Ecto neural progenitor cell (in vitro differentiated cells): Measurements from ENCODE around the gene SRSF11.
A peak's percentile ranks its signal among the peaks of the same experiment; 100 is the strongest.
"Not testable (repeated sequence)": the region's sequence is repeated elsewhere in the genome, so short reads cannot be mapped to it uniquely, and the experiment has no call there.

Experiments used
- DNase-seq: peaks from one replicate; pipeline ENCODE4 v3.0.0-alpha.2; 2018; ENCODE audit warnings: low spot score

Gene SRSF11

GRCh38 chr1:70221238-70222121 lies at the start of gene SRSF11:
SRSF11 (plus strand) TSS chr1:70221380; CDS start chr1:70221637, 257 bp downstream.
- peak; percentile 97 for DNase-seq

- DNase-seq: no peak
These were observed 49.7 kb upstream of the SRSF11 start for GRCh38 chr1:70171512-70171911.

- DNase-seq: not testable (repeated sequence)
These were observed 36.0 kb upstream of the SRSF11 start for GRCh38 chr1:70185181-70185580.

GRCh38 chr1:70188522-70188921 lies 32.7 kb upstream of the SRSF11 start:
- no peak for DNase-seq

GRCh38 chr1:70190180-70190579 lies 31.0 kb upstream of the SRSF11 start:
- DNase-seq: no peak

GRCh38 chr1:70192446-70192845 lies 28.7 kb upstream of the SRSF11 start:
- not testable (repeated sequence) for DNase-seq

GRCh38 chr1:70194601-70195000 lies 26.6 kb upstream of the SRSF11 start:
- DNase-seq: no peak

- no peak for DNase-seq
These were observed 25.8 kb upstream of the SRSF11 start for GRCh38 chr1:70195342-70195741.

GRCh38 chr1:70196333-70196732 lies 24.8 kb upstream of the SRSF11 start:
- DNase-seq: no peak

GRCh38 chr1:70200065-70200464 lies 21.1 kb upstream of the SRSF11 start:
- DNase-seq: no peak

- no peak for DNase-seq
These were observed 18.9 kb upstream of the SRSF11 start for GRCh38 chr1:70202173-70202758.

- no peak for DNase-seq
These were observed 17.0 kb upstream of the SRSF11 start for GRCh38 chr1:70204139-70204538.

- DNase-seq: no peak
These were observed 16.6 kb upstream of the SRSF11 start for GRCh38 chr1:70204600-70204999.

GRCh38 chr1:70205071-70205433 lies 16.1 kb upstream of the SRSF11 start:
- no peak for DNase-seq

GRCh38 chr1:70205434-70206118 lies 15.6 kb upstream of the SRSF11 start, which contains the start of gene LRRC40:
LRRC40 (minus strand) TSS chr1:70205579; CDS start chr1:70205540, 39 bp downstream.
- peak; percentile 97 for DNase-seq

- DNase-seq: not testable (repeated sequence)
These were observed 14.3 kb upstream of the SRSF11 start for GRCh38 chr1:70206833-70207232.

GRCh38 chr1:70207492-70207891 lies 13.7 kb upstream of the SRSF11 start:
- DNase-seq: no peak

- DNase-seq: no peak
These were observed 12.9 kb upstream of the SRSF11 start for GRCh38 chr1:70208292-70208691.

GRCh38 chr1:70210820-70211219 lies 10.4 kb upstream of the SRSF11 start:
- no peak for DNase-seq

GRCh38 chr1:70211541-70211940 lies 9.6 kb upstream of the SRSF11 start:
- no peak for DNase-seq

GRCh38 chr1:70220015-70220414 lies 1.2 kb upstream of the SRSF11 start:
- no peak for DNase-seq

- no peak for DNase-seq
These were observed 503 bp upstream of the SRSF11 start for GRCh38 chr1:70220517-70221237.
